Neutrophil (primary cell): ENCODE data around the gene HTT.

Experiments used
- H3K27ac ChIP-seq: fragments of 200-600 bp; sonication (generic); 2 replicates; pipeline ENCODE4 v1.5.1; 2016; ENCODE audit warnings: mild to moderate bottlenecking, moderate library complexity
- H3K27me3 ChIP-seq: fragments of 200-600 bp; sonication (generic); 2 replicates; pipeline ENCODE4 v1.6.0; 2016; ENCODE audit warnings: mild to moderate bottlenecking
- H3K36me3 ChIP-seq: fragments of 200-600 bp; sonication (generic); 2 replicates; pipeline ENCODE4 v1.5.1; 2017
- H3K4me1 ChIP-seq, 2 experiments: fragments of 200-600 bp in 1 of 2; sonication (generic) in 1 of 2; 1 replicate in 1 of 2; 2 replicates in 1 of 2; pipeline versions ENCODE4 v1.5.1 to v1.6.1; 2013 to 2016; ENCODE audit warnings: low read depth in 1 of 2, low read length in 1 of 2, mild to moderate bottlenecking in 1 of 2, moderate library complexity in 1 of 2; ENCODE audit not compliant: control insufficient read depth in 1 of 2, insufficient read depth in 1 of 2
- H3K4me3 ChIP-seq, 2 experiments: fragments of 200-600 bp in 1 of 2; sonication (generic) in 1 of 2; 1 replicate in 1 of 2; 2 replicates in 1 of 2; pipeline ENCODE4 v1.5.1; 2013 to 2016; ENCODE audit warnings: low read depth in 1 of 2, low read length in 1 of 2, mild to moderate bottlenecking in 1 of 2, moderate library complexity in 1 of 2
- H3K9me3 ChIP-seq: fragments of 200-600 bp; sonication (generic); 2 replicates; pipeline ENCODE4 v1.5.1; 2016
- TF ChIP-seq, protein P1 (sequence below): fragments of 200-600 bp; sonication (generic); IDR thresholded peaks from 2 replicates; pipeline ENCODE4 v1.5.1; 2016; ENCODE audit warnings: antibody characterized with exemption

HTT gene

GRCh38 chr4:3287271-3287971, 212.9 kb downstream of the HTT start:
- TF ChIP-seq, protein P1, sequence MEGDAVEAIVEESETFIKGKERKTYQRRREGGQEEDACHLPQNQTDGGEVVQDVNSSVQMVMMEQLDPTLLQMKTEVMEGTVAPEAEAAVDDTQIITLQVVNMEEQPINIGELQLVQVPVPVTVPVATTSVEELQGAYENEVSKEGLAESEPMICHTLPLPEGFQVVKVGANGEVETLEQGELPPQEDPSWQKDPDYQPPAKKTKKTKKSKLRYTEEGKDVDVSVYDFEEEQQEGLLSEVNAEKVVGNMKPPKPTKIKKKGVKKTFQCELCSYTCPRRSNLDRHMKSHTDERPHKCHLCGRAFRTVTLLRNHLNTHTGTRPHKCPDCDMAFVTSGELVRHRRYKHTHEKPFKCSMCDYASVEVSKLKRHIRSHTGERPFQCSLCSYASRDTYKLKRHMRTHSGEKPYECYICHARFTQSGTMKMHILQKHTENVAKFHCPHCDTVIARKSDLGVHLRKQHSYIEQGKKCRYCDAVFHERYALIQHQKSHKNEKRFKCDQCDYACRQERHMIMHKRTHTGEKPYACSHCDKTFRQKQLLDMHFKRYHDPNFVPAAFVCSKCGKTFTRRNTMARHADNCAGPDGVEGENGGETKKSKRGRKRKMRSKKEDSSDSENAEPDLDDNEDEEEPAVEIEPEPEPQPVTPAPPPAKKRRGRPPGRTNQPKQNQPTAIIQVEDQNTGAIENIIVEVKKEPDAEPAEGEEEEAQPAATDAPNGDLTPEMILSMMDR: no peak
- Histone ChIP-seq H3K4me1 (peaks cover 11 to 18% of the 10 kb centered on the region in 2 experiments), H3K4me3 (no peak overlapping the region), H3K36me3 (no peaks in the 10 kb centered on the region), H3K27me3 (peaks cover 78% of the 10 kb centered on the region), H3K27ac (no peak overlapping the region), H3K9me3 (no peaks in the 10 kb centered on the region)

DNA sequence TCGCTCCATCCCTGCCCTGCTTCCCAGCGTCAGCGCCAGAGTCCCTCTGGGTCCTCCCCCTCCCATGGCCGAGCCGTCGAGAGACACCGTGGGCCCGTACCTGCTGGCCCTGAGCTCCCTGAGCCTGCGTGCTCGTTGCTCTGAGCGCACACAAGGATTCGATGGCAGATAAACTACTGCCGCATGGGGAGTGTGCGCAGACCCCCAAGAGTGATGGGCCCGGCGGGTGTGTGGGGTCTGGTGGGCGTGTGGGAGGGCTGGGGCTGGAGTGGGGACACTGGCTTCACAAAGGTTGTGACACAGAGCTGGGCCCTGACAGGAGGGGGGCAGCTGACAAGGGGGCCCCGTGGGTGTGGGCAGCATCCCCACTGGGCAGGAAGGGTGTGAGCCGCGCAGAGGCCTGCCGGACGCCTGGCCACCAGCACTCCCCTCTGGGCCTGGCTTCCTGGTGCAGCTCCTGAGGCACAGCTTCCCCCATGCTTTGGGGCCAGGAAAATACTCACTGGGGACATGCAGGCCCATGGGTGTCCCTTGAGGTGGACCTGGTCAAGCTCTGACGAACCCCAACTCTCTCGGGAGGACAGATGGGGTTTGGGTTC, 213.6 kb downstream of the HTT start:
- Histone ChIP-seq H3K9me3 (no peaks in the 10 kb centered on the region), H3K27me3 (peaks cover 82% of the 10 kb centered on the region), H3K4me3 (no peak overlapping the region), H3K36me3 (no peaks in the 10 kb centered on the region), H3K27ac (no peak overlapping the region), H3K4me1 (peaks cover 12 to 20% of the 10 kb centered on the region in 2 experiments)
- TF ChIP-seq, protein P1: no peak

DNA sequence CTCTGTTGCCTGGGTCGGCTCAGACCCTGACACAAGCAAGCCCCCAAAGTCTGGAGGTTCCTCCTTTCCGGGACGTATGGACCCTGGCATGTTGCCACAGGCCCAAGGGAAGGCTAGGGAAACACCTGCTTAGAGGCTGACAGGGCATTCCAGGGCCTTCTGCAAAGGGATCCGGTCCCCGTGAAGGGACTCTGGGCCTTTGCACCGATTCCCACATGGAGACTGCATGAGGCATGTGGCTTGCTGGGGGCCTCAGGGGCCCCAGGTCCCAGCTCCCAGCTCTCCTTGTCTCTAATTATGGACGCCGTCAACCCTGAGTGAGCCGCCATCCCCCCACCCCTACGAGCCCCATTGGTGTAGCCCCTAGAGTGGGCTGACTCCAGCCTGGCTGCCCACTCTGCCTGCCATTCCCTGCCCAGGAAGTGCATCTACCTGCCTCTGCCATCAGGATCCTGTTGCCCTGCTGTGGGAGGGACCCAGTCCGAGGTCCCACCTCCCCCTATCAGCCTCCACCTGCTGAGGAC, 214.2 kb downstream of the HTT start:
- Histone ChIP-seq H3K36me3 (no peaks in the 10 kb centered on the region), H3K27ac (no peak overlapping the region), H3K4me3 (no peak overlapping the region), H3K27me3 (peaks cover 87% of the 10 kb centered on the region), H3K4me1 (peaks cover 12 to 20% of the 10 kb centered on the region in 2 experiments), H3K9me3 (no peaks in the 10 kb centered on the region)
- TF ChIP-seq, protein P1: no peak

DNA sequence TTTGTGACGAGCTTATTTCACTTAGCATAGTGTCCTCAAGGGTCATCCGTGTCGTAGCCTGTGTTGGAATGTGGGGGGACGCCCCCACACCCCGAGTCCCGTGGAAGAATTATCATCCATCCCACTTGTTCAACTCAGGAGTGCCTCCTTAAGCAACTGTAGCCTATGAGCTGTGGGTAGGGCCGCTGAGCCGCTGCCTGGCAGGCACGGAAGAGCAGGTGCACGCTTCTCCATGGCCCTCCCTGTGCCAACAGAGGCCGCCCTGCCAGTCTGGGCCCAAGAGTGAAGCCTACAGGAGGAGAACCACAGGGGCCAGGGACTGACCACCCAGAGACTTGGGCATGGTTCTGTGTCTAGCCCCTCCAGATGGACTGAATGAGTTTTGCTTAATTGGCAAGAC, 216.0 kb downstream of the HTT start:
- Histone ChIP-seq H3K36me3 (no peaks in the 10 kb centered on the region), H3K27ac (no peak overlapping the region), H3K27me3 (peaks cover 95% of the 10 kb centered on the region), H3K4me3 (no peak overlapping the region), H3K9me3 (no peaks in the 10 kb centered on the region), H3K4me1 (peaks cover 12 to 20% of the 10 kb centered on the region in 2 experiments)
- TF ChIP-seq, protein P1: no peak

DNA sequence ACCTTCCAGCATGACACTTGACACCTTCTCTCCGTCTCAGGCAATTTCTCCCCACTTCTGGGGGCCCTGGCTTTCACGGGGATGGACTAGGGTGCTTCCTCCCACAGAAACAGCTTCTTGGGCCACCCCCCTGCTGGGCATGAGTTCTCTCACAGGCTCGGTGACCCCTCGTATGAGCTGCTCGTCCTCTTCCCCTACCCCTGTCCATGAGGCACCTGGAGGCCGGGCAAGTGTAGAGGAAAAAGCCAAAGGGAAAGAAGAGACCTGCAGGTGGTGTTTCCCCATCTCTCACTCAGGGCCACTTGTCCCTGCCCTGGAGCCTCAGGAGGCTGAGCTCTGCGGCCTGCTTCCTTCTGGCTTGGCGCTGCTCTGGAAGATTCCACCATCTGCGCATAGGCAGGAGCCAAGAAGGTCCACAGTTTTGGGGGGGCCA, 216.4 kb downstream of the HTT start:
- no peak overlapping the region for H3K27ac ChIP-seq
- H3K4me1 ChIP-seq: peaks cover 12 to 18% of the 10 kb centered on the region in 2 experiments
- H3K27me3 ChIP-seq: peaks cover 94% of the 10 kb centered on the region
- H3K4me3 ChIP-seq: no peak overlapping the region
- H3K9me3 ChIP-seq: no peaks in the 10 kb centered on the region
- TF ChIP-seq, protein P1: no peak
- H3K36me3 ChIP-seq: no peaks in the 10 kb centered on the region
